M059J (cell line): ENCODE measurements around the gene SEMA4D. TPM values are rescaled to one million over a fixed set of nuclear protein-coding genes. Genes with fewer than 3 reads are reported as not detected.

Experiments used
- DNase-seq: peaks from one replicate; pipeline ENCODE4 v3.0.0-alpha.2; 2012; ENCODE audit warnings: low read depth
- total RNA-seq: library from RNA; depleted of rRNA; stranded (reverse); fragments of >200 nt; shearing (Covaris generic); gene quantifications from 2 replicates; pipeline ENCODE4 v1.2.3, GENCODE V29; 2014

The SEMA4D gene
- total RNA-seq, 1 experiment from 2014 or later, result 14.3 TPM

GRCh38 chr9:89413963-89414638, 83.8 kb downstream of the SEMA4D start:
- DNase-seq, result no peak

- no peak for DNase-seq
Measured at GRCh38 chr9:89412951-89413350, 85.0 kb downstream of the SEMA4D start.

- no peak for DNase-seq
Measured at GRCh38 chr9:89412541-89412940, 85.4 kb downstream of the SEMA4D start.

GRCh38 chr9:89411759-89412158, 86.2 kb downstream of the SEMA4D start:
- no peak for DNase-seq

GRCh38 chr9:89410641-89411350, 87.1 kb downstream of the SEMA4D start:
- peak; percentile 72 for DNase-seq

GRCh38 chr9:89410022-89410421, 87.9 kb downstream of the SEMA4D start:
- DNase-seq, result no peak

GRCh38 chr9:89409466-89409865, 88.4 kb downstream of the SEMA4D start:
- DNase-seq, result no peak

GRCh38 chr9:89408628-89409101, 89.2 kb downstream of the SEMA4D start:
- DNase-seq, result peak; percentile 89

GRCh38 chr9:89407070-89407469, 90.8 kb downstream of the SEMA4D start:
- DNase-seq, result peak; percentile 72

GRCh38 chr9:89405826-89406225, 92.1 kb downstream of the SEMA4D start:
- DNase-seq, result no peak

- no peak for DNase-seq
Measured at GRCh38 chr9:89404074-89404473, 93.8 kb downstream of the SEMA4D start.

- no peak for DNase-seq
Measured at GRCh38 chr9:89402695-89403427, 95.1 kb downstream of the SEMA4D start.

- DNase-seq, result no peak
Measured at GRCh38 chr9:89400403-89401116, 97.4 kb downstream of the SEMA4D start.

GRCh38 chr9:89398621-89399020, 99.3 kb downstream of the SEMA4D start:
- no peak for DNase-seq

GRCh38 chr9:89397471-89397870, 100.4 kb downstream of the SEMA4D start:
- DNase-seq, result no peak

GRCh38 chr9:89395931-89396710, 101.8 kb downstream of the SEMA4D start:
- DNase-seq, result no peak

GRCh38 chr9:89394412-89394811, 103.5 kb downstream of the SEMA4D start:
- no peak for DNase-seq

GRCh38 chr9:89391585-89391984, 106.3 kb downstream of the SEMA4D start:
- DNase-seq, result no peak

GRCh38 chr9:89390578-89391116, 107.3 kb downstream of the SEMA4D start:
- DNase-seq, result no peak

GRCh38 chr9:89390068-89390555, 107.8 kb downstream of the SEMA4D start:
- no peak for DNase-seq

GRCh38 chr9:89388868-89389177, 109.1 kb downstream of the SEMA4D start:
- DNase-seq, result no peak
